ENCODE data around the gene CKAP4.

- no peak for TF ChIP-seq ESRRA (IDR thresholded peaks at IDR 0.05; ENCODE audit: low read length)
- no peak for TF ChIP-seq CHD2 (IDR thresholded peaks at IDR 0.05; ENCODE audit: borderline replicate concordance, low read depth, low read length)
- no peak for TF ChIP-seq CREB1 (IDR thresholded peaks at IDR 0.05; ENCODE audit: low read depth)
Measured at GRCh38 chr12:106247674-106248311, at the start of gene CKAP4.
